Ishikawa (cell line): ENCODE results near the gene M1AP.

Experiments
- CEBPB ChIP-seq: IDR thresholded peaks from 2 replicates; pipeline ENCODE4 v1.6.1; 2012
- CREB1 ChIP-seq: IDR thresholded peaks from 2 replicates; pipeline ENCODE4 v1.6.1; 2012; ENCODE audit warnings: low read depth
- EGR1 ChIP-seq: IDR thresholded peaks from 2 replicates; pipeline ENCODE4 v1.6.1; 2012
- EP300 ChIP-seq: IDR thresholded peaks from 2 replicates; pipeline ENCODE4 v1.6.1; 2012; ENCODE audit warnings: borderline replicate concordance
- FOXM1 ChIP-seq: IDR thresholded peaks from 2 replicates; pipeline ENCODE4 v1.6.1; 2012; ENCODE audit warnings: low read depth, borderline replicate concordance
- MAX ChIP-seq: IDR thresholded peaks from 2 replicates; pipeline ENCODE4 v1.6.1; 2012
- NFIC ChIP-seq: IDR thresholded peaks from 2 replicates; pipeline ENCODE4 v1.6.1; 2012
- RAD21 ChIP-seq: IDR thresholded peaks from 2 replicates; pipeline ENCODE4 v1.6.1; 2012; ENCODE audit warnings: low read depth
- REST ChIP-seq: IDR thresholded peaks from 2 replicates; pipeline ENCODE4 v1.6.1; 2012; ENCODE audit warnings: low read depth, mild to moderate bottlenecking
- TAF1 ChIP-seq: IDR thresholded peaks from 2 replicates; pipeline ENCODE4 v1.6.1; 2012; ENCODE audit warnings: low read depth, mild to moderate bottlenecking
- TCF12 ChIP-seq: IDR thresholded peaks from 2 replicates; pipeline ENCODE4 v1.6.1; 2012; ENCODE audit warnings: low read depth
- TEAD4 ChIP-seq: IDR thresholded peaks from 2 replicates; pipeline ENCODE4 v1.6.1; 2012
- USF1 ChIP-seq: IDR thresholded peaks from 2 replicates; pipeline ENCODE4 v1.6.1; 2012
- YY1 ChIP-seq: IDR thresholded peaks from 2 replicates; pipeline ENCODE4 v1.6.1; 2012; ENCODE audit warnings: low read depth
- ZBTB7A ChIP-seq: IDR thresholded peaks from 2 replicates; pipeline ENCODE4 v1.6.1; 2012; ENCODE audit warnings: low read depth

Gene M1AP

GRCh38 chr2:74648009-74648443 is at the start of gene M1AP:
TSS of gene M1AP (minus strand) at chr2:74648330. CDS start at chr2:74640275, 8,055 bp downstream.
- TF ChIP-seq ZBTB7A, result no peak
- TF ChIP-seq MAX, result peak; percentile 81
- TF ChIP-seq FOXM1, result no peak
- TF ChIP-seq EP300, result no peak
- TF ChIP-seq USF1, result no peak; the same call in 1 of the 2 replicates
- TF ChIP-seq CREB1, result no peak
- TF ChIP-seq NFIC, result no peak
- TF ChIP-seq TCF12, result no peak
- TF ChIP-seq REST, result no peak
- TF ChIP-seq EGR1, result no peak
- TF ChIP-seq TAF1, result no peak
- TF ChIP-seq RAD21, result peak; percentile 48; the same call in 1 of the 2 replicates
- no peak for TF ChIP-seq TEAD4
- TF ChIP-seq CEBPB, result no peak
- 0 out of 2 replicates have a peak, but pooled peaks have one; percentile 38 for TF ChIP-seq YY1

GRCh38 chr2:74696829-74697228 is 48.7 kb upstream of the M1AP start:
- TF ChIP-seq TEAD4 (no peak), USF1 (no peak), RAD21 (no peak), CEBPB (no peak), MAX (no peak), NFIC (no peak), TCF12 (no peak), EGR1 (no peak), TAF1 (no peak)

- TF ChIP-seq TEAD4, result no peak
- TF ChIP-seq FOXM1, result no peak
- no peak for TF ChIP-seq REST
- TF ChIP-seq RAD21, result no peak
- no peak for TF ChIP-seq TAF1
- no peak for TF ChIP-seq CREB1
- no peak for TF ChIP-seq NFIC
- TF ChIP-seq TCF12, result no peak
- no peak for TF ChIP-seq EGR1
- no peak for TF ChIP-seq YY1
- no peak for TF ChIP-seq ZBTB7A
Observed at GRCh38 chr2:74695663-74696062, 47.5 kb upstream of the M1AP start.

GRCh38 chr2:74694281-74694680 is 46.2 kb upstream of the M1AP start:
- TF ChIP-seq TCF12 (no peak), CREB1 (no peak), TEAD4 (no peak)

- TF ChIP-seq EP300 (no peak), ZBTB7A (no peak), TEAD4 (no peak), CEBPB (no peak), USF1 (no peak), TCF12 (no peak), NFIC (no peak), REST (no peak)
Observed at GRCh38 chr2:74693668-74694067, 45.5 kb upstream of the M1AP start.
